ENCODE results near the gene LHFPL6. TPM values are rescaled to one million over a fixed set of nuclear protein-coding genes. Genes with fewer than 3 reads are reported as not detected.

LHFPL6 gene
- total RNA-seq, 4 donors from 2014 or later, result 1.8 to 14.2 (median 9.0) TPM

DNA sequence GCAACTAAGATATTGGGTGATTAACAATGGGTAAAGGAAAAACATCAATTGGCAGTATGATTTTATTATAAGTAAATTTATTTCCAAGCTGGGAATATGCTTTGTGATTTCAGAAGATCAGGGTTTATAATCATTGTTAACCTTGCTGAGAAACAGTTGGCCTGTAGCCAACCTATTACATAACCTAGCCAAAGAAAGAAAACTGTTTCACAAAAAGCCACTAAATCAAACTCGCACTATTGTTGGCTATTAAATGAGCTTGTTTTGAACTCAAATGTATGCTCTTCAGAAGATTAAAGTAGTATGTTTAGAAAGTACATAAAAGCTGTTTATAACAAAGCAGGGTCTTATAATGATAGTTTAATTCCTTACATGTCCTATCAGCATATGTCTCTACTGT, 151.7 kb downstream of the LHFPL6 start:
- Histone ChIP-seq H3K4me1 (peaks cover 0 to 5% (median 0%) of the 10 kb centered on the region in 4 donors), H3K27me3 (no peaks in the 10 kb centered on the region), H3K4me3 (no peak overlapping the region), H3K36me3 (no peaks in the 10 kb centered on the region), H3K9me3 (no peaks in the 10 kb centered on the region), H3K27ac (peak overlapping the region in 1 of 4 donors; percentile 43)
- no peak for DNase-seq
- no peak for TF ChIP-seq CTCF (IDR thresholded peaks at IDR 0.05)
- no peak for TF ChIP-seq POLR2A (IDR thresholded peaks at IDR 0.05)

- no peaks in the 10 kb centered on the region for H3K27me3 ChIP-seq
- H3K9me3 ChIP-seq, result no peaks in the 10 kb centered on the region
- no peaks in the 10 kb centered on the region for H3K36me3 ChIP-seq
- no peak overlapping the region for H3K27ac ChIP-seq
- no peak overlapping the region for H3K4me3 ChIP-seq
- peaks cover 0 to 5% (median 0%) of the 10 kb centered on the region in 4 donors for H3K4me1 ChIP-seq
- DNase-seq, result no peak
- TF ChIP-seq CTCF (IDR thresholded peaks at IDR 0.05) (no peak), POLR2A (IDR thresholded peaks at IDR 0.05) (no peak)
Observed at GRCh38 chr13:39450176-39450575, 152.8 kb downstream of the LHFPL6 start.

DNA sequence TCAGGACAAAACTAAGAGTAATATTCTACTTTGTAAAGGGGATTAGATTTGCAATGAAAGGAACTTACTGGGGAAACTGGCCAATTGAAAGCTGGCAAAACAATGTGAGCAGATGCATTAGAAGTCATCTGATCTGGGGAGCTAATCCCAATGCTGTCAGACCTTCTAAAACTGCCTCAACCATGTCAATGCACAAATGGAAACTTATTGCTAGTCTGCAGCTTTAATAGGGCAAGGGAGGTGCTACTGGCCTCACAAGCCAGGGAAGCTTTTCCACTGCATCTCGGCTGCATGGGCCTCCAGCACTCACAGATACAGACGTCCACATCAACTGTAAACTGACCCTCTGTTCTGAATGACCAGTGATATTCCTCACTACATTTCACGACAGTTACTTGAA, 154.2 kb downstream of the LHFPL6 start:
- Histone ChIP-seq H3K9me3 (no peaks in the 10 kb centered on the region), H3K27me3 (no peaks in the 10 kb centered on the region), H3K36me3 (no peaks in the 10 kb centered on the region), H3K4me3 (no peak overlapping the region), H3K27ac (no peak overlapping the region), H3K4me1 (peaks cover 0 to 5% (median 0%) of the 10 kb centered on the region in 4 donors)
- no peak for TF ChIP-seq POLR2A (IDR thresholded peaks at IDR 0.05)
- no peak for TF ChIP-seq CTCF (IDR thresholded peaks at IDR 0.05)
- DNase-seq, result no peak

DNA sequence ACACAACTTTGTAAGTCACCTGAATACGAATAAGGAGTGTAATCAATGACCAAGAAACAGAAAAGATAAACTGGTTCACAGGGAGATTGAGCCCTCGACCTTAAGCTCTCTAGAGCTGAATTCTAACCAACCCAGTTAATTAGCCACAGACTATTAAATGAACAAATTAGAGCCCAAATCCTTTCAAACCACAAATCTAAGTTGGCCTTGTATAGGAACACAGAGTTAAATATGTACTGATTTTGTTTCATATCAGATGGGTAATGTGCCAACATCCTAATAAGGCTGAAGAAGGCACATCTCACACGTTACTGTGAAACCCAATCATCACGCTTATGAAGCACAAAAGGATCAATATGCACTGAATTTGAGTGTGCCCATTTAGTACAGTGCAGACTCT, 156.1 kb downstream of the LHFPL6 start:
- H3K9me3 ChIP-seq, result no peaks in the 10 kb centered on the region
- H3K27me3 ChIP-seq, result no peaks in the 10 kb centered on the region
- no peak for DNase-seq
- no peak overlapping the region for H3K27ac ChIP-seq
- TF ChIP-seq POLR2A (IDR thresholded peaks at IDR 0.05), result no peak
- no peak for TF ChIP-seq CTCF (IDR thresholded peaks at IDR 0.05)
- no peaks in the 10 kb centered on the region for H3K4me1 ChIP-seq
- H3K36me3 ChIP-seq, result no peaks in the 10 kb centered on the region
- no peak overlapping the region for H3K4me3 ChIP-seq

GRCh38 chr13:39444866-39445265, 158.1 kb downstream of the LHFPL6 start:
- H3K4me1 ChIP-seq, result no peaks in the 10 kb centered on the region
- no peaks in the 10 kb centered on the region for H3K36me3 ChIP-seq
- no peaks in the 10 kb centered on the region for H3K27me3 ChIP-seq
- H3K9me3 ChIP-seq, result no peaks in the 10 kb centered on the region
- no peak for TF ChIP-seq POLR2A (IDR thresholded peaks at IDR 0.05)
- no peak for TF ChIP-seq CTCF (IDR thresholded peaks at IDR 0.05)
- no peak overlapping the region for H3K27ac ChIP-seq
- H3K4me3 ChIP-seq, result no peak overlapping the region
- DNase-seq, result no peak

- no peaks in the 10 kb centered on the region for H3K36me3 ChIP-seq
- no peaks in the 10 kb centered on the region for H3K27me3 ChIP-seq
- no peak for TF ChIP-seq POLR2A (IDR thresholded peaks at IDR 0.05)
- no peak for TF ChIP-seq CTCF (IDR thresholded peaks at IDR 0.05)
- no peak overlapping the region for H3K4me3 ChIP-seq
- H3K4me1 ChIP-seq, result no peaks in the 10 kb centered on the region
- H3K27ac ChIP-seq, result no peak overlapping the region
- DNase-seq, result no peak
- peaks cover 0 to 3% (median 0%) of the 10 kb centered on the region in 4 donors for H3K9me3 ChIP-seq
Observed at GRCh38 chr13:39433651-39434050, 169.3 kb downstream of the LHFPL6 start.

All from Peyer's patch (tissue), 4 donors.